Measurements from ENCODE around the gene ANKDD1B. TPM values are rescaled to one million over a fixed set of nuclear protein-coding genes. Genes with fewer than 3 reads are reported as not detected.

The ANKDD1B gene
- total RNA-seq, 1 experiment from 2014 or later: 0.52 TPM

DNA sequence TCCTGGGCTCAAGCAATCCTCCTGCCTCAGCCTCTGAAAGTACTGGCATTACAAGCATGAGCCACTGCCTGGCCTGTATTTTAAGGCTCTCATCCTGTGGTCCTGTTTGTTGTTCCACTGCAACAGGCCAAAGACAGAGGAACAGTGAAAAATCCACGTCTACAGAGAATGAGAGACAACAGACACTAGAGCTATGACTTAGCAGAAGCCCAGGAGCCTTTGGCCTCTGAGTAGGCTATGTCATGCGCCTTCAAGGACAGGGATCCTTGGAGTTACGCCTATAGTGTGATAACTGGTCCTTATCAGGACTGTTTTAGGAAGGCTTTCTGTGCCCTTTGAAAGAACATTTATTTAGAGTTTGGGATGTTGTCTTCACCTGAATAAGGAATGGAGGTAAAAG lies 95.5 kb downstream of the ANKDD1B start:
- Histone ChIP-seq H3K27me3 (ENCODE audit: low read length) (no peaks in the 10 kb centered on the region), H3K4me2 (ENCODE audit: low read depth, low read length, poor library complexity, severe bottlenecking) (no peak overlapping the region), H3K9ac (ENCODE audit: low read length) (no peak overlapping the region), H3K36me3 (ENCODE audit: insufficient read depth, low read length) (peaks cover 51% of the 10 kb centered on the region), H3K4me3 (ENCODE audit: low read length) (no peak overlapping the region), H3K27ac (ENCODE audit: low read length) (no peak overlapping the region), H3K4me1 (ENCODE audit: low read length) (no peaks in the 10 kb centered on the region), H4K20me1 (ENCODE audit: insufficient read depth, low read depth, low read length) (no peaks in the 10 kb centered on the region), H3K9me2 (replicated peaks; ENCODE audit: insufficient read depth, low read length) (no peaks in the 10 kb centered on the region), H2AFZ (ENCODE audit: low read length) (no peak overlapping the region), H3K9me3 (ENCODE audit: low read length) (no peaks in the 10 kb centered on the region), H3K79me2 (ENCODE audit: low read length) (peaks cover 56% of the 10 kb centered on the region)
- no peak for DNase-seq

DNA sequence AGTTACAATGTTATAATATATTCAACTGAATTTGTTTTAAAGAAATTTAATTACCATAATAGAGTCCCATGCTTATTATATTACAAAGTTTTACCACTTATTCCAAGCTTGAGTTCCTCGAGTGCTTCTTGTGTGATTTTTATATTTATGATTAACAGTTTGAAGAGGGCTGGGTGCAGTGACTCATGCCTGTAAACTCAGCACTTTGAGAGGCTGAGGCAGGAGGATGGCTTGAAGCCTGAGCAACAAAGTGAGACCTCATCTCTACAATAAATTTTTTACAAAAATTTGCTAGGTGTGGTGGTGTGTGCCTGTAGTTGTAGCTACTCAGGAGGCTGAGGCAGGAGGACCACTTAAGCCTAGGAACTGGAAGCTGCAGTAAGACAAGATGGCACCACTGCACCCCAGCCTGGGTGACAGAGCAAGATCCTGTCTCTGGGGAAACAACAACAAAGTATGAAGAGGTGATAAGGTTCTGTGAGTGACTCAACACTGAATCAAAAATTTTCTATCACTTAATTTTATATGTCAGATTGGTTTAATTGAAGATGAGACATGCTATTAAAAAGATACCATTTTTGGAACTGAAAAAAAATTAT lies 96.8 kb downstream of the ANKDD1B start:
- Histone ChIP-seq H3K4me1 (ENCODE audit: low read length) (no peaks in the 10 kb centered on the region), H3K9me3 (ENCODE audit: low read length) (no peaks in the 10 kb centered on the region), H3K79me2 (ENCODE audit: low read length) (peaks cover 57% of the 10 kb centered on the region), H3K9ac (ENCODE audit: low read length) (no peak overlapping the region), H3K4me2 (ENCODE audit: low read depth, low read length, poor library complexity, severe bottlenecking) (no peak overlapping the region), H3K36me3 (ENCODE audit: insufficient read depth, low read length) (peaks cover 48% of the 10 kb centered on the region), H2AFZ (ENCODE audit: low read length) (no peak overlapping the region), H3K9me2 (replicated peaks; ENCODE audit: insufficient read depth, low read length) (no peaks in the 10 kb centered on the region), H4K20me1 (ENCODE audit: insufficient read depth, low read depth, low read length) (no peaks in the 10 kb centered on the region), H3K27ac (ENCODE audit: low read length) (no peak overlapping the region), H3K27me3 (ENCODE audit: low read length) (no peaks in the 10 kb centered on the region), H3K4me3 (ENCODE audit: low read length) (no peak overlapping the region)
- no peak for DNase-seq

DNA sequence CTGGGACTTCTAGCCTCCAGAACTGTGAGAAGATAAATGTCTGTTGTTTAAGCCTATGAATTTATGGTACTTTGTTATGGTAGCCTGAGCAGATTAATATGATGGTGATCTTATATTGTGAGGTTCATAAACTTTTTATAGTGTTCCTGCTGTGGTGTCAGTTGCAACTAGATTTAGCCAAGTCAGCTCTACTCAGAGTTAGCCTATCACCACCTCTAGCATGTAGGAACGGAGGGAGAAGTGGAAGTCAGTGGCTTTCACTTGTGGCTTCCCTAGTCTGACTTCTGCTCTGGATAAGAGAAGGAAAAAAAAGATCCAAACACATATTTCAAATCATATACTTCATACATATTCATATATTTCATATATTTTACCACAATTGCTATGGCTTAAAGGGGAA lies 99.4 kb downstream of the ANKDD1B start:
- Histone ChIP-seq H4K20me1 (ENCODE audit: insufficient read depth, low read depth, low read length) (no peaks in the 10 kb centered on the region), H2AFZ (ENCODE audit: low read length) (no peak overlapping the region), H3K9ac (ENCODE audit: low read length) (no peak overlapping the region), H3K36me3 (ENCODE audit: insufficient read depth, low read length) (peaks cover 39% of the 10 kb centered on the region), H3K4me1 (ENCODE audit: low read length) (peaks cover 4% of the 10 kb centered on the region), H3K27me3 (ENCODE audit: low read length) (no peaks in the 10 kb centered on the region), H3K9me2 (replicated peaks; ENCODE audit: insufficient read depth, low read length) (no peaks in the 10 kb centered on the region), H3K4me2 (ENCODE audit: low read depth, low read length, poor library complexity, severe bottlenecking) (no peak overlapping the region), H3K4me3 (ENCODE audit: low read length) (no peak overlapping the region), H3K79me2 (ENCODE audit: low read length) (peaks cover 81% of the 10 kb centered on the region), H3K9me3 (ENCODE audit: low read length) (no peaks in the 10 kb centered on the region), H3K27ac (ENCODE audit: low read length) (no peak overlapping the region)
- no peak for DNase-seq

DNA sequence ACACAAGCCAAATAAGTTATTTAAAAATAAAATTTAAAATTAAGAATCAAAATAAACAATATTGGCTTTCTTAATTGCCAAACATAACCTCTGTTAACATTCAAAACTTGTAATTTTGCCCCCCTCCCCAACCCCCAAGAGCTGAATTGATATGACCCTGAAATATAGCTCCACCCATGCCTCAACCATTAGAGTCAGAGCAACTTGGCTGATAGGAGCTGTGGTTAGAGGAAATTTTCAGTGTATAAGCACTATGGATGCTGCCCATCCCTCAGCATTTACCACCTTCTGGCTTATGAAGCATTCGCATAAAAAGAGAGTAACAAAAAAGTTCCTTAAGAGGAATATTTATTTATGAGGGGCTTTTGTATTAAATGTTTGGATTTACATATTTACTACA lies 99.9 kb downstream of the ANKDD1B start:
- Histone ChIP-seq H4K20me1 (ENCODE audit: insufficient read depth, low read depth, low read length) (no peaks in the 10 kb centered on the region), H3K4me1 (ENCODE audit: low read length) (peaks cover 9% of the 10 kb centered on the region), H3K36me3 (ENCODE audit: insufficient read depth, low read length) (peaks cover 39% of the 10 kb centered on the region), H3K27ac (ENCODE audit: low read length) (no peak overlapping the region), H3K9ac (ENCODE audit: low read length) (no peak overlapping the region), H3K27me3 (ENCODE audit: low read length) (no peaks in the 10 kb centered on the region), H3K4me3 (ENCODE audit: low read length) (no peak overlapping the region), H2AFZ (ENCODE audit: low read length) (no peak overlapping the region), H3K9me3 (ENCODE audit: low read length) (no peaks in the 10 kb centered on the region), H3K9me2 (replicated peaks; ENCODE audit: insufficient read depth, low read length) (no peaks in the 10 kb centered on the region), H3K4me2 (ENCODE audit: low read depth, low read length, poor library complexity, severe bottlenecking) (no peak overlapping the region), H3K79me2 (ENCODE audit: low read length) (peaks cover 86% of the 10 kb centered on the region)
- DNase-seq: no peak

DNA sequence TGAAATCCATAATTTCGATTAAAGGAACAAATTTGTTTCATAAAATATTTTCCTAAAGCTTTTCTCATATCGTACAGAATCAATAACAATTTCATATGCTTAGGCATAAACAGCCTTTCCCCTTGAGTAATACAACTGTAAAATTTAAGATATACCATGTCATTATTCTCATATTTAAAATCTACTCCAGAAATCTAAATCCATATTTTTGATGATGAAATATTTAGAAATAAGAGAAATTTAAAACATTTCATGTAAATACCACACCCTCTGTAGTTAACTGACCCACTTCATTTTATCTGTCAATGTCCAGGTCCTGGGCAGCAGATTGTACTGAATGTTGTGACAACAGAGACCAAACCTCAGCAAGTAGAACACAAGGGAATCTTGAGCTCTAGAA lies 100.8 kb downstream of the ANKDD1B start:
- no peaks in the 10 kb centered on the region for H3K9me2 ChIP-seq (replicated peaks; ENCODE audit: insufficient read depth, low read length)
- H3K4me1 ChIP-seq (ENCODE audit: low read length): peaks cover 9% of the 10 kb centered on the region
- no peak for DNase-seq
- no peak overlapping the region for H3K27ac ChIP-seq (ENCODE audit: low read length)
- H3K36me3 ChIP-seq (ENCODE audit: insufficient read depth, low read length): peaks cover 34% of the 10 kb centered on the region
- no peaks in the 10 kb centered on the region for H3K27me3 ChIP-seq (ENCODE audit: low read length)
- no peak overlapping the region for H3K9ac ChIP-seq (ENCODE audit: low read length)
- H3K9me3 ChIP-seq (ENCODE audit: low read length): no peaks in the 10 kb centered on the region
- H3K79me2 ChIP-seq (ENCODE audit: low read length): peaks cover 90% of the 10 kb centered on the region
- H2AFZ ChIP-seq (ENCODE audit: low read length): no peak overlapping the region
- H4K20me1 ChIP-seq (ENCODE audit: insufficient read depth, low read depth, low read length): no peaks in the 10 kb centered on the region
- H3K4me2 ChIP-seq (ENCODE audit: low read depth, low read length, poor library complexity, severe bottlenecking): no peak overlapping the region
- no peak overlapping the region for H3K4me3 ChIP-seq (ENCODE audit: low read length)

DNA sequence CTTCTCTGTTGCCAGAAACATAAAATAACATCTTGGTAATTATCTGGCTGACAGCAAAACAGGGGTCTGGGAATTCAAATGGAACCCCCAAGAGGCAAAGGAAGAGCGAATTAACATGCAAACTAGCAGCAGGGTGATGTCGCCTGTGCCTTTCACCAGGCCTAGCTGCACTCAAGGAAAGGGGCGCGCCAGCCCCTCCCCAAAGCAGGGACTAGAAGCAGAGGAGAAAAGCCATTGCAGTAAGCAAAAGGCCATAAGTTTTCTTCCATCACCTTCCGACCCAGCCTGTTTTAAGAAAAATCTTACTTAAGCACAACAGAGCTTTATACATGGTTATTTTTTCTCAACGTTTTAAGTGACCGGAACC lies 105.4 kb downstream of the ANKDD1B start:
- peaks cover 51% of the 10 kb centered on the region for H3K79me2 ChIP-seq (ENCODE audit: low read length)
- peaks cover 16% of the 10 kb centered on the region for H3K36me3 ChIP-seq (ENCODE audit: insufficient read depth, low read length)
- peak overlapping the region; percentile 79 for H3K4me2 ChIP-seq (ENCODE audit: low read depth, low read length, poor library complexity, severe bottlenecking)
- no peaks in the 10 kb centered on the region for H3K27me3 ChIP-seq (ENCODE audit: low read length)
- H3K27ac ChIP-seq (ENCODE audit: low read length): peak overlapping the region; percentile 90
- H3K4me3 ChIP-seq (ENCODE audit: low read length): peak overlapping the region; percentile 95
- H4K20me1 ChIP-seq (ENCODE audit: insufficient read depth, low read depth, low read length): no peaks in the 10 kb centered on the region
- H2AFZ ChIP-seq (ENCODE audit: low read length): peak overlapping the region; percentile 40
- peak overlapping the region; percentile 94 for H3K9ac ChIP-seq (ENCODE audit: low read length)
- H3K9me2 ChIP-seq (replicated peaks; ENCODE audit: insufficient read depth, low read length): no peaks in the 10 kb centered on the region
- no peaks in the 10 kb centered on the region for H3K9me3 ChIP-seq (ENCODE audit: low read length)
- H3K4me1 ChIP-seq (ENCODE audit: low read length): peaks cover 13% of the 10 kb centered on the region
- DNase-seq: no peak

DNA sequence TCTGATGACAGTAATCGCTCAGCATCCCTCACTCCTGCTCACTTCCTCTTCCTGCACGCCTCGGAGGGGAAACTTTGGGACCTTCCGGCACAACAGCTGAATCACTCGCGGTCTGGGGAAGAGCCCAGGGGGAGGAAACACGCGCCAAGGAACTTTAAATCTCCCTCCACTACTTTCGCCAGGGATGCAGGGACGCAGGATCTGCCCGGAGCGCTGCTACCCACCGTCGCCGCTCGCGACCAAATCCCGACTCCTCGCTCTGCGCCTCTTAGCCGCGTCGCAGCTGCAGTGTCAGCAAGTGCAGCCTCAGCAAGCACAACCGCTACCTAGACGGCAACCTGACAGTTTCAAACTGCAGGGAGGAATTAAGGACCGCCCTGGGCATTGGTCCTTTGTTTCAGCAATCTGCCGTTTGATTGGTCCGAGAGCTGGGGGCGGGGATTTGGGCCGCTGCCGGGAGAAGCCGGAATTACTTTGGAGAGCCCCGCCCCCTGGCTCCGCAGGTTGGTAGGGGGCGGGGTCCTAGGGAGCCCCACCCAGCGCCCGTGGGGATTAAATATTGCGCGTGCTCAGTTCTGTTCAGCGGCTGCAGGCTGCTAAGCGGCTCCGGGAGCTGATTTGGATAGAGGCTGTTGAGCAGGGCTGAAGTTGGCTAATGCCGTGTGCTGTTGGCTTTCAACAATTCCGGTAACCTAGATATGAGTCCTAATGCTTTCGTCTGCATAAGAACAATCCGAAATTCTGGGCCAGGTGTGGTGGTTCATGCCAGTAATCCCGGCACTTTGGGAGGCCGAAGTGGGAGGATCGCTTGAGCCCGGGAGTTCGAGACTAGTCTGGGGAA lies 106.0 kb downstream of the ANKDD1B start, which contains the start of gene POC5:
POC5 (minus strand) TSS at position 356 of the 841 bp plus-strand sequence. CDS start 4,500 bp downstream, outside the sequence.
- peak within 1 kb of the TSS; percentile 95 for H3K4me3 ChIP-seq (ENCODE audit: low read length)

DNA sequence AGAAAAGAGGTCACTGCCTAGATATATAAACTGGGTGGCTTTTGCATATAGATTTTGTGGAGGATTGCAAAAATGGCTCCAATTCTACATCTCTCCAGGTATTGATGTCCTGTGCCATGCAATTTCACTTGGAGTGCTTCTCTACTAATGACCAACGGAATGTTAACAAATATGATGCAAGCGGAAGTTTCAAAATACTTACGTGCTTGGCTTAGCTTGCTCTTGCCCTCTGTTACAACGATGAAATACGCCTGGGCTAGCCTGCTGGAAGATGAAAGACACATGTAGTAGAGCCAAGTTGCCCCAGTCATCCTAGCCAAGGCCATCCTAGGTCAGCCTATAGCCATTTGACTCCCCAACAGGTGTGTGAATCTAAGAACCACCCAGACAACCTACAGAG lies 109.6 kb downstream of the ANKDD1B start:
- Histone ChIP-seq H3K9me3 (ENCODE audit: low read length) (no peaks in the 10 kb centered on the region), H3K79me2 (ENCODE audit: low read length) (peaks cover 10% of the 10 kb centered on the region), H3K4me1 (ENCODE audit: low read length) (peaks cover 7% of the 10 kb centered on the region), H3K27ac (ENCODE audit: low read length) (no peak overlapping the region), H2AFZ (ENCODE audit: low read length) (no peak overlapping the region), H3K27me3 (ENCODE audit: low read length) (no peaks in the 10 kb centered on the region), H3K4me3 (ENCODE audit: low read length) (no peak overlapping the region), H3K9ac (ENCODE audit: low read length) (no peak overlapping the region), H4K20me1 (ENCODE audit: insufficient read depth, low read depth, low read length) (no peaks in the 10 kb centered on the region), H3K4me2 (ENCODE audit: low read depth, low read length, poor library complexity, severe bottlenecking) (no peak overlapping the region), H3K36me3 (ENCODE audit: insufficient read depth, low read length) (no peaks in the 10 kb centered on the region), H3K9me2 (replicated peaks; ENCODE audit: insufficient read depth, low read length) (no peaks in the 10 kb centered on the region)
- DNase-seq: no peak

More for the DNA sequence above, 106.0 kb downstream of the ANKDD1B start, which contains the start of gene POC5:
- H3K36me3 ChIP-seq (ENCODE audit: insufficient read depth, low read length): peaks cover 10% of the 10 kb centered on the region
- peak; percentile 99 for DNase-seq
- peaks cover 45% of the 10 kb centered on the region for H3K79me2 ChIP-seq (ENCODE audit: low read length)
- H3K27ac ChIP-seq (ENCODE audit: low read length): peak within 1 kb of the TSS; percentile 90
- H3K9me2 ChIP-seq (replicated peaks; ENCODE audit: insufficient read depth, low read length): no peaks in the 10 kb centered on the region
- peaks cover 13% of the 10 kb centered on the region for H3K4me1 ChIP-seq (ENCODE audit: low read length)
- H3K27me3 ChIP-seq (ENCODE audit: low read length): no peaks in the 10 kb centered on the region
- no peaks in the 10 kb centered on the region for H4K20me1 ChIP-seq (ENCODE audit: insufficient read depth, low read depth, low read length)
- H3K9ac ChIP-seq (ENCODE audit: low read length): peak within 1 kb of the TSS; percentile 94
- peak within 1 kb of the TSS; percentile 98 for H2AFZ ChIP-seq (ENCODE audit: low read length)
- peak within 1 kb of the TSS; percentile 79 for H3K4me2 ChIP-seq (ENCODE audit: low read depth, low read length, poor library complexity, severe bottlenecking)
- H3K9me3 ChIP-seq (ENCODE audit: low read length): no peaks in the 10 kb centered on the region

Measured in Karpas-422 (cell line).